ENCODE results near the gene GKAP1.
"Not testable (repeated sequence)": the region's sequence is repeated elsewhere in the genome, so short reads cannot be mapped to it uniquely, and the experiment has no call there.

Gene GKAP1

DNA sequence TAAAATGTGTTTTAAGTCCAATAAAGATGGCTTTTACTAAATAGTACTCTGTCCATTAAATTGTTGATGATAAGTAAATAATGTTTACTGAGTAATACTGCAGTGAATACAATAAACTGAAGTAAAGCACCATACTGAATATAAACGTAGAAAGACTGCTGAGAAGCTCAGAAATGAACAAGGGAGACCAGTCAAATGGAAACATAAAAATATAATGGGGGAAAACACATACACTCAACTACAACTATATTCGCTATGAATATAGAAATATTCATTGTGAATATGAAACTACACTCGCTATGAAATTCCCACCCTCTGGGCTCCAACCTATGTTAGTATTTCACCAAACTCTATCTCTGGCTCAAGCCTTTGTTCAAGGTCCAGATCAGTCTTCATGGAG lies 67.9 kb downstream of the GKAP1 start:
- DNase-seq (ENCODE audit: low read depth in 2 of 2), result no peak
- TF ChIP-seq CTCF (IDR thresholded peaks at IDR 0.05; ENCODE audit: low read depth, low read length), result no peak
- H3K4me3 ChIP-seq (replicated peaks in 1 of 2; ENCODE audit: low read depth in 2 of 2, low read length in 2 of 2), result no peak overlapping the region

DNA sequence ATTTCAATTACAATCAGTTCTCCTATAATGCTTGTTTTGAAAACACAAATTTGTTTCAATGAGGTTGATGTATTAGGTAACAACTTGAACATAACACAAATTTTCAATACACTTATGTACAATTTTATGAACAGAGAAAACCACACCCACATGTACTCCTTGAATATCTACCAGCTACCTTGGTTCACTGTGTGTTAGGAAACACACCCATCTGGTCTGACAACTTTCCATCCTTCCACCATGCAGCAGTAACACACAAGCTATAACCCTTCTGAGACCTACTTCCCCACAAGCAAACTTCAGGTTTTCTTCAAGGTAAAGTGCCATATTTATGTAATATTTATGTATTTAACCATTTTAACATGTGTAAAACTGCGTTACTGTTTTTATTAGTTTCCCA lies 73.4 kb downstream of the GKAP1 start:
- DNase-seq (ENCODE audit: low read depth in 2 of 2), result no peak
- no peak for TF ChIP-seq CTCF (IDR thresholded peaks at IDR 0.05; ENCODE audit: low read depth, low read length)

DNA sequence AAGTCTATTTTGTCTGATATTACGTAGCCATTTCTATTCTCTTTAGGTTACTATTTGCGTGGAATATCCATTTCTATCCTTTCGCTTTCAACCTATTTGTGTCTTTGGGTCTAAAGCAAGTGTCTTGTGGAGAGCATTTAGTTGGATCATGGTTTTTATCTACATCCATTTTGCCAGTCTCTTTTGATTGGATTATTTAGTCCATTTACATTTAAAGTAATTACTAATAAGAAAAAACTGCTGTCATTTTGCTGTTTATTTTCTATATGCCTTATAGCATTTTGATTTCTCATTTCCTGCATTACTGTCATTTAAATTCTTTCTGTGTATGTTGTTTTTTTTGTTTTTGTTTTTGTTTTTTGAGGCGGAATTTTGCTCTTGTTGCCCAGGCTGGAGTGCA lies 83.8 kb downstream of the GKAP1 start:
- no peak for DNase-seq (ENCODE audit: low read depth in 2 of 2)
- no peak for TF ChIP-seq CTCF (IDR thresholded peaks at IDR 0.05; ENCODE audit: low read depth, low read length)
- H3K4me3 ChIP-seq (replicated peaks in 1 of 2; ENCODE audit: low read depth in 2 of 2, low read length in 2 of 2), result no peak overlapping the region

More for the DNA sequence above, 73.4 kb downstream of the GKAP1 start:
- no peak overlapping the region for H3K4me3 ChIP-seq (replicated peaks in 1 of 2; ENCODE audit: low read depth in 2 of 2, low read length in 2 of 2)

DNA sequence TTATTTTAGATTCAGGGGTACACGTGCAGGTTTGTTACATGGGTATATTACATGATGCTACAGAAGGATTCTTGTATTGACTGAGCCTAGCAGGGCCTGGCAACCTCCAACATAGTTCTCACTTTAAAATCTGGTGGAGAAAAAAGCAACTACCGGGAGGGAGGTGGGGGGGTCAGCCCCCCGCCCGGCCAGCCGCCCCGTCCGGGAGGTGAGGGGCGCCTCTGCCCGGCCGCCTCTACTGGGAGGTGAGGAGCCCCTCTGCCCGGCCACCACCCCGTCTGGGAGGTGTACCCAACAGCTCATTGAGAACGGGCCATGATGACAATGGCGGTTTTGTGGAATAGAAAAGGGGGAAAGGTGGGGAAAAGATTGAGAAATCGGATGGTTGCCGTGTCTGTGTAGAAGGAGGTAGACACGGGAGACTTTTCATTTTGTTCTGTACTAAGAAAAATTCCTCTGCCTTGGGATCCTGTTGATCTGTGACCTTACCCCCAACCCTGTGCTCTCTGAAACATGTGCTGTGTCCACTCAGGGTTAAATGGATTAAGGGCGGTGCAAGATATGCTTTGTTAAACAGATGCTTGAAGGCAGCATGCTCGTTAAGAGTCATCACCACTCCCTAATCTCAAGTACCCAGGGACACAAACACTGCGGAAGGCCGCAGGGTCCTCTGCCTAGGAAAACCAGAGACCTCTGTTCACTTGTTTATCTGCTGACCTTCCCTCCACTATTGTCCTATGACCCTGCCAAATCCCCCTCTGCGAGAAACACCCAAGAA lies 88.8 kb downstream of the GKAP1 start:
- H3K4me3 ChIP-seq (replicated peaks in 1 of 2; ENCODE audit: low read depth in 2 of 2, low read length in 2 of 2); DNase-seq (ENCODE audit: low read depth in 2 of 2): not testable (repeated sequence)

DNA sequence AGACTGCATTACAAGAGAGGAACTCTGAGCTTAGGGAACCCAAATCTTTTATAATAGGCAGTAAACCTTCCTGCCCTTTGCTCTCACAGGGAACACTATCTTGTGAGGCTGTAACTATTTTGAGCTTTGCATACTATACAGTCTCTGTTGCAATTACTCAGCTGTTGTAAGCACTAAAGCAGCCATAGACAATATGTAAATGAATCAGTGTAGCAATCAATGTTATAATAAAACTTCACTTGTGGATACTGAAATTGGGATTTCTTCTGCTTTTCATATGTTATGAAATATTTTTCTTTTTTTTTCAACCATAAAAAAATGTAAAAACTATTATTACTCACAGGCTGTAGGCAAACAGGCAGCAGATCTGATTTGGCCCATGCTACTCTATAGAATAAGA lies 93.1 kb downstream of the GKAP1 start:
- no peak overlapping the region for H3K4me3 ChIP-seq (replicated peaks in 1 of 2; ENCODE audit: low read depth in 2 of 2, low read length in 2 of 2)
- no peak for DNase-seq (ENCODE audit: low read depth in 2 of 2)
- TF ChIP-seq CTCF (IDR thresholded peaks at IDR 0.05; ENCODE audit: low read depth, low read length), result no peak

- DNase-seq (ENCODE audit: low read depth in 2 of 2), result no peak
- no peak overlapping the region for H3K4me3 ChIP-seq (replicated peaks in 1 of 2; ENCODE audit: low read depth in 2 of 2, low read length in 2 of 2)
- no peak for TF ChIP-seq CTCF (IDR thresholded peaks at IDR 0.05; ENCODE audit: low read depth, low read length)
Measured at GRCh38 chr9:83722726-83723495, 94.7 kb downstream of the GKAP1 start.

DNA sequence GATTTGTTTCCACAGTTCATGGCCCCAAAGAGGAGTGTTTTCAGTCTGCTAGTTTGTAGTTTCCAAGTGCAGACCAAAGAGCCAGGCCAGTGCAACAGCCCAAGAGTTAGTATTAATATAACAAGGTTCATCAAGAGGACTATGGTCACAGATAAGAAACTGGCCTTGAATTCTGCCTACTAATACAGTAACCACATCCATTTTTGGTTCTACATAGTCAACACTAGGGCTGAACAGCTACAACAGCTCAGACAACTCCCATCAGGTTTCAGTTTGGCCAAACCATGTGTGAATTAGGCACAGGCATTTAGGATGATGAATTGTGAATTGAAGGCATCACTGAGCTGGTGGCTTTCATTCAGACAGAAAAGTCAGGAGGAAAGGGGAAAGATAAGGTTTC lies 96.1 kb downstream of the GKAP1 start:
- no peak overlapping the region for H3K4me3 ChIP-seq (replicated peaks in 1 of 2; ENCODE audit: low read depth in 2 of 2, low read length in 2 of 2)

More for the DNA sequence above, 96.1 kb downstream of the GKAP1 start:
- no peak for DNase-seq (ENCODE audit: low read depth in 2 of 2)
- TF ChIP-seq CTCF (IDR thresholded peaks at IDR 0.05; ENCODE audit: low read depth, low read length), result no peak

Data from cardiac fibroblast (primary cell).